ENCODE data around the gene UMOD. TPM values are rescaled to one million over a fixed set of nuclear protein-coding genes. Genes with fewer than 3 reads are reported as not detected.

The UMOD gene
- total and polyA plus RNA-seq, 4 donors: not detected

DNA sequence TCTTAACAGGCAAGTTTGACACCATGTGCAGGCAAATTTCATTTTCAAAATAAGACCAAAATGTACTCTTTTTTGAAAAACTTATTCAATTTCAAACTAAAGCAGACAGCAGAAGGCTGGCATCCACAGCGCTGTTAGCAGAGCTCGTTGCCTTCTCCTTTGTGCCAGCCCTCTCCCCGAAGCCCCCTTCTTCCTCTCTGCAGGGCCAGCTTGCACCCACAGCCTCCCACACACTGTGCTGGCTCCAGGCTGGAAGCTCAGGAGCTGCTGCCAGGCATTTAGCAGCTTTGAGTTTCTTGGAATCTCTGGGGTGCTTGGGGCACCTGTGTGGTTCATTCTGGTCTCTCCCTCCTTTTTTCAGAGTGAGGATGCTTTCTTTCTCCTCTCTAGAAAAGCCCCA lies 62.9 kb downstream of the UMOD start:
- H3K4me1 ChIP-seq (ENCODE audit: control insufficient read depth in 1 of 2, insufficient read depth in 2 of 2, low read length in 2 of 2): no peaks in the 10 kb centered on the region
- WGBS, 2 donors: 69 to 91% methylated on average over 3 of the region's 3 CpGs
- no peak overlapping the region for H3K27ac ChIP-seq (ENCODE audit: low read depth in 1 of 2, low read length in 2 of 2)
- H3K4me3 ChIP-seq (ENCODE audit: low read length in 2 of 2): no peak overlapping the region
- DNase-seq (no peak), ATAC-seq (ENCODE audit: low FRiP score) (no peak)
- no peaks in the 10 kb centered on the region for H3K36me3 ChIP-seq (ENCODE audit: control insufficient read depth in 1 of 2, insufficient read depth in 2 of 2, low read length in 1 of 2)
- intact Hi-C loops (cut with DNase I): loop anchor here in 1 of 2 donors (10.0 kb wide), 1 partner anchor 65 kb away; no protein-coding TSS in a partner anchor
- peaks cover 1% of the 10 kb centered on the region for H3K9me3 ChIP-seq (ENCODE audit: control insufficient read depth, low read length)
- peaks cover 0 to 1% of the 10 kb centered on the region in 2 donors for H3K27me3 ChIP-seq (ENCODE audit: control insufficient read depth in 1 of 2, insufficient read depth in 2 of 2, low read length in 1 of 2)

DNA sequence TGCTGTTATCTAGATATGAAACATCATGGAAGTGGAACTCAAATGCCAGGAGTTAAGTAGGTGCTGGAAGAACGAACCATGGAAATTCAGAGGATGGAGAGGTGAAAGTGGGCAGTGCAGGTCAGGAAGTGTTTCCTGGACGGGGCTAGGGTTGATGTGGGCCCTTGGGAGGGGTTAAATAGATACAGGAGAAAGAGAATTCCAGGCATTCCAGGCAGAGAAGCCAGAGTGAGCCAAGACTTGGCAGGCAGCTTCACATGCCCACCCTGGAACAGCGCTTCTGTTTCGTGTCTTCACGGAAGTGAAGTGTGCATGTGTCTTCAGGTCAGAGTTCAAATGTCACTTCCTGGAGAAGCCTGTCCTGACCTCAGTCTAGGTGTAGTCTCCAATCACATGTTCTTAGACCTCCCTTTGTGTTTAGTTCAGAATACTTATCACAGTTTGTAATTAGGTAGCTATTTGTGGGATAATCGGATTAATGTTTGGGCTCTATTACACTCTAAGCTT lies 66.5 kb downstream of the UMOD start:
- Histone ChIP-seq H3K4me1 (ENCODE audit: control insufficient read depth in 1 of 2, insufficient read depth in 2 of 2, low read length in 2 of 2) (no peaks in the 10 kb centered on the region), H3K27me3 (ENCODE audit: control insufficient read depth in 1 of 2, insufficient read depth in 2 of 2, low read length in 1 of 2) (peaks cover 0 to 1% of the 10 kb centered on the region in 2 donors), H3K9me3 (ENCODE audit: control insufficient read depth, low read length) (peaks cover 1% of the 10 kb centered on the region), H3K27ac (ENCODE audit: low read depth in 1 of 2, low read length in 2 of 2) (no peak overlapping the region), H3K36me3 (ENCODE audit: control insufficient read depth in 1 of 2, insufficient read depth in 2 of 2, low read length in 1 of 2) (no peaks in the 10 kb centered on the region), H3K4me3 (ENCODE audit: low read length in 2 of 2) (no peak overlapping the region)
- DNase-seq: no peak
- ATAC-seq (ENCODE audit: low FRiP score): no peak
- intact Hi-C loops (cut with DNase I): loop anchor here in 1 of 2 donors (10.0 kb wide), 1 partner anchor 61 kb away; no protein-coding TSS in a partner anchor
- whole genome bisulfite sequencing, 2 donors: 21 to 30% methylated on average over 6 of the region's 6 CpGs

Other genes with a start within 250 kb of the UMOD start
- gene GP2, start 25.2 kb downstream of the UMOD start, total RNA-seq: 1 to 10 TPM; 4.8 to 5.4 TPM
- gene GP2, start 25.2 kb downstream of the UMOD start, polyA plus RNA-seq: 1 to 10 TPM; 4.3 to 6.4 TPM
- gene PDILT, start 52.0 kb upstream of the UMOD start, total RNA-seq: not detected
- gene PDILT, start 52.0 kb upstream of the UMOD start, polyA plus RNA-seq: not detected
- gene ACSM5, start 56.8 kb upstream of the UMOD start, total RNA-seq: 1 to 10 TPM; 2.6 to 5.8 TPM
- gene ACSM5, start 56.8 kb upstream of the UMOD start, polyA plus RNA-seq: 1 to 10 TPM; 1.6 to 9.4 TPM
- gene ACSM2A, start 98.8 kb upstream of the UMOD start, total RNA-seq: not detected
- gene ACSM2A, start 98.8 kb upstream of the UMOD start, polyA plus RNA-seq: not detected
- gene ACSM2B, start 223.7 kb upstream of the UMOD start, total RNA-seq: not detected
- not detected for gene ACSM2B, start 223.7 kb upstream of the UMOD start, polyA plus RNA-seq